K562 (cell line): ENCODE data around the gene HINT3. TPM values are rescaled to one million over a fixed set of nuclear protein-coding genes. Genes with fewer than 3 reads are reported as not detected.

Source experiments
- ATAC-seq: fragments of 200-7000 bp; cut with Tn5 transposase; 3 replicates; pipeline ENCODE4 v1.9.1; 2020; ENCODE audit warnings: moderate library complexity
- BruUV-seq: library from RNA; stranded (reverse); fragments of 400-500 nt; replicated peaks from 2 replicates; lab custom pipeline; 2021; lab: Mats Ljungman, UMichigan
- CTCF ChIA-PET: fragments of 300-600 bp; formaldehyde crosslinking; extraction: SDS; loops from one replicate; lab custom pipeline; 2021; ENCODE audit warnings: low intra/inter-chr PET ratio; lab: Yijun Ruan, JAX
- POLR2A ChIA-PET: fragments of 300-600, 350-650 bp; sonication (Branson Sonifier 250); formaldehyde crosslinking; extraction: SDS; loops from one replicate; lab custom pipeline; 2021; ENCODE audit warnings: antibody characterized with exemption, inconsistent platforms; lab: Yijun Ruan, JAX
- DNase-seq, 4 experiments: peaks; one replicate each; pipeline versions ENCODE4 v3.0.0 to v3.0.0-alpha.2; 2011 to 2018; ENCODE audit warnings: low spot score in 3 of 4, mixed read lengths in 3 of 4; ENCODE audit errors: extremely low read depth in 1 of 4
- FAIRE-seq: peaks from 2 replicates; lab custom pipeline; 2011; peaks lifted over from hg19 to GRCh38; lab: Jason Lieb, UNC
- H2AFZ ChIP-seq: 2 replicates; pipeline ENCODE4 v1.6.0; 2011; ENCODE audit warnings: low read depth, low read length, control low read depth, inconsistent platforms
- H3K27ac ChIP-seq: fragments of 200-600 bp; 3 replicates; pipeline ENCODE4 v1.8.0; 2011; ENCODE audit warnings: low read depth, mild to moderate bottlenecking, control low read depth, inconsistent platforms, low read length, moderate library complexity, mixed read lengths; ENCODE audit errors: extremely low read depth
- H3K27me3 ChIP-seq, 2 experiments: fragments of 300-600 bp in 1 of 2; 2 replicates in 1 of 2; 3 replicates in 1 of 2; pipeline versions ENCODE4 v1.6.0 to v1.8.0; 2011; ENCODE audit warnings: inconsistent platforms in 2 of 2, low read length in 2 of 2, mild to moderate bottlenecking in 1 of 2, mixed read lengths in 1 of 2, moderate library complexity in 1 of 2; ENCODE audit not compliant: control insufficient read depth in 2 of 2, insufficient read depth in 2 of 2
- H3K36me3 ChIP-seq: fragments of 300-600 bp; 3 replicates; pipeline ENCODE4 v1.8.0; 2011; ENCODE audit warnings: mild to moderate bottlenecking, low read length, inconsistent platforms; ENCODE audit not compliant: control insufficient read depth, insufficient read depth
- H3K4me1 ChIP-seq, 2 experiments: fragments of 200-600 bp in 1 of 2; replicated peaks in 1 of 2; 2 replicates in 1 of 2; 3 replicates in 1 of 2; pipeline versions ENCODE4 v1.5.1 to v1.8.0; 2011; ENCODE audit warnings: inconsistent platforms in 2 of 2, low read length in 2 of 2, mild to moderate bottlenecking in 1 of 2, mixed read lengths in 1 of 2, moderate library complexity in 1 of 2; ENCODE audit not compliant: control insufficient read depth in 2 of 2, insufficient read depth in 2 of 2
- H3K4me2 ChIP-seq: 2 replicates; pipeline ENCODE4 v1.6.1; 2011; ENCODE audit warnings: low read length, control low read depth, inconsistent platforms, mixed read lengths; ENCODE audit not compliant: insufficient read depth
- H3K4me3 ChIP-seq: fragments of 200-600 bp; sonication (generic), shearing (Covaris generic); 2 replicates; pipeline ENCODE4 v1.5.1; 2016; ENCODE audit warnings: control low read depth, inconsistent platforms
- H3K79me2 ChIP-seq: fragments of 200-600 bp; 3 replicates; pipeline ENCODE4 v1.8.0; 2011; ENCODE audit warnings: low read length, inconsistent platforms; ENCODE audit not compliant: control insufficient read depth, insufficient read depth
- H3K9ac ChIP-seq, 2 experiments: 2 replicates each; pipeline versions ENCODE4 v1.6.0 to v1.6.1; 2011; ENCODE audit warnings: low read depth in 2 of 2, low read length in 2 of 2, control low read depth in 1 of 2, inconsistent platforms in 1 of 2, mild to moderate bottlenecking in 1 of 2, mixed read lengths in 1 of 2; ENCODE audit not compliant: insufficient read depth in 1 of 2
- H3K9me1 ChIP-seq: one replicate; pipeline ENCODE4 v1.6.0; 2011; ENCODE audit warnings: inconsistent platforms, mild to moderate bottlenecking, low read length, moderate library complexity; ENCODE audit not compliant: control insufficient read depth, insufficient read depth
- H3K9me3 ChIP-seq: replicated peaks from 2 replicates; pipeline ENCODE4 v1.5.1; 2011; ENCODE audit warnings: low read depth, low read length, inconsistent platforms; ENCODE audit not compliant: control insufficient read depth, insufficient read depth
- H4K20me1 ChIP-seq: replicated peaks from 2 replicates; pipeline ENCODE4 v1.6.1; 2011; ENCODE audit warnings: low read length, inconsistent platforms, mixed read lengths; ENCODE audit not compliant: control insufficient read depth, insufficient read depth
- CBFA2T3 ChIP-seq: fragments of 450-650 bp; IDR thresholded peaks from 2 replicates; pipeline ENCODE4 v1.6.1; 2017
- DMBX1 ChIP-seq: fragments of 250-450 bp; sonication (Bioruptor Pico); IDR thresholded peaks from 2 replicates; pipeline ENCODE4 v1.8.0; 2022; ENCODE audit warnings: inconsistent platforms, mild to moderate bottlenecking, moderate library complexity, borderline replicate concordance
- HNRNPUL1 ChIP-seq: fragments of 200-400 bp; formaldehyde crosslinking; IDR thresholded peaks from 2 replicates; pipeline ENCODE4 v1.6.1; 2017; ENCODE audit warnings: low read length
- NFE2L1 ChIP-seq: fragments of 450-650 bp; IDR thresholded peaks from 2 replicates; pipeline ENCODE4 v1.6.1; 2016; ENCODE audit warnings: missing genetic modification characterization, low read depth, mild to moderate bottlenecking, missing compliant biosample characterization, moderate library complexity, borderline replicate concordance
- NR4A1 ChIP-seq, 2 experiments: fragments of 250-450 bp in 1 of 2; fragments of 450-650 bp in 1 of 2; sonication (Bioruptor Pico) in 1 of 2; IDR thresholded peaks; 2 replicates each; pipeline versions ENCODE4 v1.4.0 to v1.6.1; 2016 to 2020; ENCODE audit warnings: mild to moderate bottlenecking in 2 of 2, missing compliant biosample characterization in 1 of 2, missing genetic modification characterization in 1 of 2, moderate library complexity in 1 of 2
- TCF3 ChIP-seq: sonication (generic); formaldehyde crosslinking; IDR thresholded peaks from 2 replicates; pipeline ENCODE4 v1.4.0; 2020; ENCODE audit warnings: mild to moderate bottlenecking, missing genetic modification reagents
- TEAD1 ChIP-seq, 2 experiments: fragments of 450-650 bp in 1 of 2; sonication (generic) in 1 of 2; formaldehyde crosslinking; IDR thresholded peaks; 2 replicates each; pipeline versions ENCODE4 v1.4.0 to v1.8.0; 2020 to 2022; ENCODE audit warnings: mild to moderate bottlenecking in 2 of 2, missing genetic modification reagents in 1 of 2
- WGBS: fragments of 100-300 bp; shearing (Covaris generic); methylation state at CpG from one replicate; pipeline ENCODE4 v1.1.6; 2016; ENCODE audit warnings: low coverage, mixed read lengths; ENCODE audit not compliant: insufficient coverage; ENCODE audit errors: missing lambda C conversion rate; 5-methylcytosine and 5-hydroxymethylcytosine counted together
- in situ Hi-C: fragments of 300-500 bp; cut with MboI; formaldehyde crosslinking; loops from 4 replicates; pipeline ENCODE4 v1.15.0; 2018; ENCODE audit warnings: inconsistent platforms, mixed read lengths
- intact Hi-C: fragments of 100-400 bp; cut with micrococcal nuclease; formaldehyde crosslinking; loops from 2 replicates; pipeline ENCODE4 v1.14.2; 2022
- polyA plus RNA-seq, 8 experiments: library from polyadenylated mRNA; depleted of rRNA in 4 of 8; stranded (reverse) in 5 of 8; unstranded in 3 of 8; fragments of >200 nt; fragmentation: Nextera tagmentation in 2 of 8; fragmentation: Illumina TruSeq in 1 of 8; extraction: Ambion mirVana in 2 of 8; extraction: Trizol in 1 of 8; gene quantifications; 2 replicates each; pipeline versions ENCODE4 v1.2.1 to v1.2.3, GENCODE V29; 2011 to 2014; ENCODE audit warnings: inconsistent platforms in 1 of 8, missing spikeins in 1 of 8
- total RNA-seq, 7 experiments: library from RNA; depleted of rRNA in 6 of 7; stranded (reverse); fragments of >200 nt in 6 of 7; fragmentation: Illumina TruSeq in 2 of 7; extraction: Trizol in 2 of 7; gene quantifications; 2 replicates each; pipeline versions ENCODE4 v1.2.1 to v1.2.3, GENCODE V29; 2011 to 2021; ENCODE audit warnings: low replicate concordance in 1 of 7
- TF ChIP-seq, protein P1 (sequence below): fragments of 200-800 bp; sonication (Bioruptor generic); IDR thresholded peaks from 2 replicates; pipeline ENCODE4 v1.6.1; 2017; ENCODE audit warnings: missing genetic modification characterization, missing compliant biosample characterization
- TF ChIP-seq, protein P2 (sequence below): fragments of 450-650 bp; formaldehyde crosslinking; IDR thresholded peaks from 2 replicates; pipeline ENCODE4 v1.4.0; 2020; ENCODE audit warnings: mild to moderate bottlenecking, moderate library complexity

HINT3 gene
- total and polyA plus RNA-seq, 9 of the 15 experiments (the other 6 are each of a cell fraction or from before 2014, with no cell fraction given): 1.4 to 16.6 (median 10.8) TPM

DNA sequence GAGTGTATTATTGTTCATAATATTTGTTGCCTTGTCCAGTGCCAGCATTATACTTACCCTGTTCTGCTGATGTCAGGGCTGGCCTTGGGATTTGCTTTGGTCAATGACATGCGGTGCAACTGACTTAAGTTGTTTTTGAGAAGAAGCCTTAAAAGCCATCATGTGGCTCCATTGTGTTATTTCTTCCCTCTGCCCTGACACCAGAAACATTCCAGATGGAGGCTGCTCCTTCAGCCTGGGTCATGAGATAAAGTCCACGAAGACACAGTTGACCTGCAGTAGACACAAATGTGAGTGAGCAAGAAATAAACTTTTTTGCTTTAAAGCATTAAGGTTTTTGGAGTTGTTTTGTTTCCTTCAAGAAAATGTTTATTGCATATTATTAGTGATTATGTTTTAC lies 7.5 kb upstream of the HINT3 start:
- Histone ChIP-seq H3K36me3 (no peaks in the 10 kb centered on the region), H3K9ac (no peak overlapping the region)
- in situ Hi-C loops: no loop called here
- no peak for TF ChIP-seq NR4A1 (CRISPR knock-in tag; IDR thresholded peaks at IDR 0.05)
- 0 out of 2 replicates have a peak, but pooled peaks have one; percentile 15 for TF ChIP-seq NR4A1 (tag; IDR thresholded peaks at IDR 0.05)
- TF ChIP-seq, protein P1, sequence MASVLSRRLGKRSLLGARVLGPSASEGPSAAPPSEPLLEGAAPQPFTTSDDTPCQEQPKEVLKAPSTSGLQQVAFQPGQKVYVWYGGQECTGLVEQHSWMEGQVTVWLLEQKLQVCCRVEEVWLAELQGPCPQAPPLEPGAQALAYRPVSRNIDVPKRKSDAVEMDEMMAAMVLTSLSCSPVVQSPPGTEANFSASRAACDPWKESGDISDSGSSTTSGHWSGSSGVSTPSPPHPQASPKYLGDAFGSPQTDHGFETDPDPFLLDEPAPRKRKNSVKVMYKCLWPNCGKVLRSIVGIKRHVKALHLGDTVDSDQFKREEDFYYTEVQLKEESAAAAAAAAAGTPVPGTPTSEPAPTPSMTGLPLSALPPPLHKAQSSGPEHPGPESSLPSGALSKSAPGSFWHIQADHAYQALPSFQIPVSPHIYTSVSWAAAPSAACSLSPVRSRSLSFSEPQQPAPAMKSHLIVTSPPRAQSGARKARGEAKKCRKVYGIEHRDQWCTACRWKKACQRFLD: 0 out of 2 replicates have a peak, but pooled peaks have one; percentile 8
- TF ChIP-seq TCF3 (CRISPR knock-in tag): peak; percentile 26; the same call in 1 of the 2 replicates
- TF ChIP-seq TEAD1 (CRISPR knock-in tag; IDR thresholded peaks at IDR 0.05): 0 out of 4 replicates have a peak, but pooled peaks of 1 of the 2 experiments have one; percentile 16
- TF ChIP-seq DMBX1 (CRISPR knock-in tag): peak; percentile 38; the same call in 1 of the 2 replicates
- TF ChIP-seq HNRNPUL1: no peak
- TF ChIP-seq NFE2L1 (tag): no peak
- TF ChIP-seq CBFA2T3: peak; percentile 53
- TF ChIP-seq, protein P2, sequence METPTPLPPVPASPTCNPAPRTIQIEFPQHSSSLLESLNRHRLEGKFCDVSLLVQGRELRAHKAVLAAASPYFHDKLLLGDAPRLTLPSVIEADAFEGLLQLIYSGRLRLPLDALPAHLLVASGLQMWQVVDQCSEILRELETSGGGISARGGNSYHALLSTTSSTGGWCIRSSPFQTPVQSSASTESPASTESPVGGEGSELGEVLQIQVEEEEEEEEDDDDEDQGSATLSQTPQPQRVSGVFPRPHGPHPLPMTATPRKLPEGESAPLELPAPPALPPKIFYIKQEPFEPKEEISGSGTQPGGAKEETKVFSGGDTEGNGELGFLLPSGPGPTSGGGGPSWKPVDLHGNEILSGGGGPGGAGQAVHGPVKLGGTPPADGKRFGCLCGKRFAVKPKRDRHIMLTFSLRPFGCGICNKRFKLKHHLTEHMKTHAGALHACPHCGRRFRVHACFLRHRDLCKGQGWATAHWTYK (CRISPR knock-in tag): no peak
- TF ChIP-seq, all 486 proteins: peak for 6
- H3K9me1 ChIP-seq: no peaks in the 10 kb centered on the region
- CTCF ChIA-PET: no interaction called here
- POLR2A ChIA-PET: interaction anchor here (0.6 to 1.6 kb wide), 3 partner anchors 9 to 25 kb away, joined by 3 to 5 read pairs (median 4); no protein-coding TSS in a partner anchor
- no peaks in the 10 kb centered on the region for H4K20me1 ChIP-seq
- peak overlapping the region; percentile 47; the same call in 1 of the 3 replicates for H3K27ac ChIP-seq
- ATAC-seq (no peak), FAIRE-seq (no peak), DNase-seq (peak in 1 of 4 experiments; percentile 50)
- WGBS: 11% methylated on average over 2 of the region's 2 CpGs
- H3K4me1 ChIP-seq: peaks cover 22 to 64% of the 10 kb centered on the region in 2 experiments
- H3K27me3 ChIP-seq: no peaks in the 10 kb centered on the region
- intact Hi-C loops: no loop called here
- H3K4me3 ChIP-seq: no peak overlapping the region
- peak overlapping the region; percentile 63 for H2AFZ ChIP-seq
- H3K79me2 ChIP-seq: no peaks in the 10 kb centered on the region
- H3K4me2 ChIP-seq: no peak overlapping the region
- BruUV-seq: no TSS peak
- peaks cover 5% of the 10 kb centered on the region; the same call in 1 of the 2 replicates for H3K9me3 ChIP-seq
